ENCODE results near the gene FNIP2.

FNIP2 gene

GRCh38 chr4:158845311-158846041 is 76.7 kb downstream of the FNIP2 start:
- DNase-seq: no peak

- no peak for DNase-seq
These were observed 78.7 kb downstream of the FNIP2 start for GRCh38 chr4:158847535-158847934.

- no peak for DNase-seq
These were observed 80.9 kb downstream of the FNIP2 start for GRCh38 chr4:158849681-158850080.

- DNase-seq: no peak
These were observed 81.5 kb downstream of the FNIP2 start for GRCh38 chr4:158850371-158850770.

- DNase-seq: peak; percentile 8
These were observed 82.2 kb downstream of the FNIP2 start for GRCh38 chr4:158850800-158851644.

- DNase-seq: no peak
These were observed 85.4 kb downstream of the FNIP2 start for GRCh38 chr4:158854236-158854635.

- peak; percentile 44 for DNase-seq
These were observed 88.0 kb downstream of the FNIP2 start for GRCh38 chr4:158856852-158857251.

- DNase-seq: no peak
These were observed 89.1 kb downstream of the FNIP2 start for GRCh38 chr4:158857951-158858350.

- DNase-seq: no peak
These were observed 89.8 kb downstream of the FNIP2 start for GRCh38 chr4:158858410-158859199.

- DNase-seq: no peak
These were observed 90.8 kb downstream of the FNIP2 start for GRCh38 chr4:158859661-158860060.

- no peak for DNase-seq
These were observed 92.0 kb downstream of the FNIP2 start for GRCh38 chr4:158860856-158861255.

GRCh38 chr4:158861281-158861680 is 92.5 kb downstream of the FNIP2 start:
- no peak for DNase-seq

GRCh38 chr4:158861766-158862165 is 92.9 kb downstream of the FNIP2 start:
- DNase-seq: no peak

- peak; percentile 65 for DNase-seq
These were observed 94.5 kb downstream of the FNIP2 start for GRCh38 chr4:158863296-158863695.

- no peak for DNase-seq
These were observed 96.8 kb downstream of the FNIP2 start for GRCh38 chr4:158865520-158866177.

GRCh38 chr4:158869001-158869400 is 100.2 kb downstream of the FNIP2 start:
- no peak for DNase-seq

GRCh38 chr4:158869761-158870160 is 100.9 kb downstream of the FNIP2 start:
- DNase-seq: no peak

- DNase-seq: no peak
These were observed 101.4 kb downstream of the FNIP2 start for GRCh38 chr4:158870282-158870625.

- no peak for DNase-seq
These were observed 102.0 kb downstream of the FNIP2 start for GRCh38 chr4:158870626-158871334.

- no peak for DNase-seq
These were observed 102.5 kb downstream of the FNIP2 start for GRCh38 chr4:158871335-158871724.

GRCh38 chr4:158873795-158874401 is 105.1 kb downstream of the FNIP2 start:
- DNase-seq: no peak

- DNase-seq: no peak
These were observed 106.2 kb downstream of the FNIP2 start for GRCh38 chr4:158875026-158875425.

Data from NCI-H1105 treated with DMSO at 0.1 percent for 48 hours (cell line).